ENCODE results near the gene PDLIM3. TPM values are rescaled to one million over a fixed set of nuclear protein-coding genes. Genes with fewer than 3 reads are reported as not detected.
A peak's percentile ranks its signal among the peaks of the same experiment; 100 is the strongest.

The PDLIM3 gene
- total RNA-seq: 1 to 10 TPM; 1.5 to 7.4 TPM

GRCh38 chr4:185534866-185535611 lies at the start of gene PDLIM3:
Gene PDLIM3, minus strand, starts transcription at chr4:185535507. Its CDS starts 73 bp downstream, at chr4:185535434.
- Mint-ChIP-seq H3K4me1 (ENCODE audit: low read depth) (peaks cover 4% of the 10 kb centered on the region), H3K36me3 (ENCODE audit: insufficient read depth in 2 of 2) (no peaks in the 10 kb centered on the region), H3K27me3 (ENCODE audit: low read depth) (peaks cover 41% of the 10 kb centered on the region), H3K27ac (no peak within 1 kb of the TSS), H3K4me3 (peak within 1 kb of the TSS; percentile 71 to 82), H3K9me3 (no peaks in the 10 kb centered on the region)
- peak; percentile 75 to 76 for ATAC-seq (replicated peaks in 1 of 2)
- DNase-seq: peak; percentile 31 to 40

GRCh38 chr4:185583813-185584212 lies 48.5 kb upstream of the PDLIM3 start:
- no peak for ATAC-seq (replicated peaks in 1 of 2)
- peaks cover under 1 to 2% of the 10 kb centered on the region in 2 donors for H3K36me3 Mint-ChIP-seq (ENCODE audit: insufficient read depth in 2 of 2)

GRCh38 chr4:185582651-185583400 lies 47.5 kb upstream of the PDLIM3 start:
- ATAC-seq (replicated peaks in 1 of 2) (no peak), DNase-seq (no peak)
- Mint-ChIP-seq H3K27ac (no peak overlapping the region), H3K4me3 (no peak overlapping the region), H3K9me3 (no peaks in the 10 kb centered on the region), H3K36me3 (ENCODE audit: insufficient read depth in 2 of 2) (peaks cover 0 to 2% of the 10 kb centered on the region in 2 donors), H3K4me1 (ENCODE audit: low read depth) (peaks cover 25% of the 10 kb centered on the region), H3K27me3 (ENCODE audit: low read depth) (peaks cover 51% of the 10 kb centered on the region)

More at GRCh38 chr4:185583813-185584212, 48.5 kb upstream of the PDLIM3 start:
- no peak for DNase-seq
- Mint-ChIP-seq H3K27ac (no peak overlapping the region), H3K4me1 (ENCODE audit: low read depth) (peaks cover 35% of the 10 kb centered on the region), H3K9me3 (no peaks in the 10 kb centered on the region), H3K27me3 (ENCODE audit: low read depth) (peaks cover 54% of the 10 kb centered on the region), H3K4me3 (no peak overlapping the region)

GRCh38 chr4:185580699-185581098 lies 45.4 kb upstream of the PDLIM3 start:
- peaks cover 53% of the 10 kb centered on the region for H3K27me3 Mint-ChIP-seq (ENCODE audit: low read depth)
- peaks cover 8% of the 10 kb centered on the region for H3K4me1 Mint-ChIP-seq (ENCODE audit: low read depth)
- ATAC-seq (replicated peaks in 1 of 2): no peak
- DNase-seq: no peak
- no peaks in the 10 kb centered on the region for H3K36me3 Mint-ChIP-seq (ENCODE audit: insufficient read depth in 2 of 2)
- H3K9me3 Mint-ChIP-seq: no peaks in the 10 kb centered on the region
- H3K4me3 Mint-ChIP-seq: no peak overlapping the region
- no peak overlapping the region for H3K27ac Mint-ChIP-seq

- Mint-ChIP-seq H3K4me1 (ENCODE audit: low read depth) (peaks cover 6% of the 10 kb centered on the region), H3K27ac (no peak overlapping the region), H3K4me3 (no peak overlapping the region), H3K27me3 (ENCODE audit: low read depth) (peaks cover 41% of the 10 kb centered on the region), H3K9me3 (no peaks in the 10 kb centered on the region), H3K36me3 (ENCODE audit: insufficient read depth in 2 of 2) (no peaks in the 10 kb centered on the region)
- ATAC-seq (replicated peaks in 1 of 2) (no peak), DNase-seq (no peak)
Observed at GRCh38 chr4:185578284-185578683, 43.0 kb upstream of the PDLIM3 start.

GRCh38 chr4:185576962-185577950 lies 41.9 kb upstream of the PDLIM3 start:
- DNase-seq: no peak
- Mint-ChIP-seq H3K27me3 (ENCODE audit: low read depth) (peaks cover 34% of the 10 kb centered on the region), H3K27ac (no peak overlapping the region), H3K9me3 (no peaks in the 10 kb centered on the region), H3K4me3 (no peak overlapping the region), H3K4me1 (ENCODE audit: low read depth) (peaks cover under 1% of the 10 kb centered on the region), H3K36me3 (ENCODE audit: insufficient read depth in 2 of 2) (no peaks in the 10 kb centered on the region)
- ATAC-seq (replicated peaks in 1 of 2): no peak

GRCh38 chr4:185576314-185576961 lies 41.1 kb upstream of the PDLIM3 start:
- no peak overlapping the region for H3K27ac Mint-ChIP-seq
- no peaks in the 10 kb centered on the region for H3K36me3 Mint-ChIP-seq (ENCODE audit: insufficient read depth in 2 of 2)
- no peaks in the 10 kb centered on the region for H3K9me3 Mint-ChIP-seq
- ATAC-seq (replicated peaks in 1 of 2) (no peak), DNase-seq (no peak)
- H3K27me3 Mint-ChIP-seq (ENCODE audit: low read depth): peaks cover 26% of the 10 kb centered on the region
- H3K4me3 Mint-ChIP-seq: no peak overlapping the region
- no peaks in the 10 kb centered on the region for H3K4me1 Mint-ChIP-seq (ENCODE audit: low read depth)

GRCh38 chr4:185573651-185574199 lies 38.4 kb upstream of the PDLIM3 start:
- no peak overlapping the region for H3K4me3 Mint-ChIP-seq
- no peaks in the 10 kb centered on the region for H3K36me3 Mint-ChIP-seq (ENCODE audit: insufficient read depth in 2 of 2)
- no peaks in the 10 kb centered on the region for H3K9me3 Mint-ChIP-seq
- no peaks in the 10 kb centered on the region for H3K4me1 Mint-ChIP-seq (ENCODE audit: low read depth)
- H3K27me3 Mint-ChIP-seq (ENCODE audit: low read depth): peaks cover 36% of the 10 kb centered on the region
- H3K27ac Mint-ChIP-seq: no peak overlapping the region
- DNase-seq (no peak), ATAC-seq (replicated peaks in 1 of 2) (no peak)

GRCh38 chr4:185570727-185571126 lies 35.4 kb upstream of the PDLIM3 start:
- no peaks in the 10 kb centered on the region for H3K36me3 Mint-ChIP-seq (ENCODE audit: insufficient read depth in 2 of 2)
- H3K27ac Mint-ChIP-seq: no peak overlapping the region
- no peak for ATAC-seq (replicated peaks in 1 of 2)

GRCh38 chr4:185567381-185568376 lies 32.4 kb upstream of the PDLIM3 start:
- H3K4me1 Mint-ChIP-seq (ENCODE audit: low read depth): peaks cover 19% of the 10 kb centered on the region
- H3K36me3 Mint-ChIP-seq (ENCODE audit: insufficient read depth in 2 of 2): peaks cover 0 to 2% of the 10 kb centered on the region in 2 donors
- no peaks in the 10 kb centered on the region for H3K9me3 Mint-ChIP-seq
- H3K27ac Mint-ChIP-seq: no peak overlapping the region
- ATAC-seq (replicated peaks in 1 of 2) (no peak), DNase-seq (no peak)
- peaks cover 11% of the 10 kb centered on the region for H3K27me3 Mint-ChIP-seq (ENCODE audit: low read depth)
- H3K4me3 Mint-ChIP-seq: no peak overlapping the region

More at GRCh38 chr4:185570727-185571126, 35.4 kb upstream of the PDLIM3 start:
- no peak for DNase-seq
- Mint-ChIP-seq H3K4me1 (ENCODE audit: low read depth) (peaks cover 18% of the 10 kb centered on the region), H3K4me3 (no peak overlapping the region), H3K9me3 (no peaks in the 10 kb centered on the region), H3K27me3 (ENCODE audit: low read depth) (peaks cover 24% of the 10 kb centered on the region)

- peaks cover 16% of the 10 kb centered on the region for H3K27me3 Mint-ChIP-seq (ENCODE audit: low read depth)
- peaks cover 19% of the 10 kb centered on the region for H3K4me1 Mint-ChIP-seq (ENCODE audit: low read depth)
- H3K9me3 Mint-ChIP-seq: no peaks in the 10 kb centered on the region
- H3K27ac Mint-ChIP-seq: no peak overlapping the region
- ATAC-seq (replicated peaks in 1 of 2) (no peak), DNase-seq (no peak)
- no peak overlapping the region for H3K4me3 Mint-ChIP-seq
- H3K36me3 Mint-ChIP-seq (ENCODE audit: insufficient read depth in 2 of 2): peaks cover 0 to 2% of the 10 kb centered on the region in 2 donors
Observed at GRCh38 chr4:185566972-185567371, 31.7 kb upstream of the PDLIM3 start.
